HEK293 (cell line): ENCODE results near the gene MCEE.

Experiments
- GLIS2 ChIP-seq: fragments of 450-650 bp; formaldehyde crosslinking; IDR thresholded peaks from 2 replicates; pipeline ENCODE4 v1.5.1; 2016; ENCODE audit warnings: missing biosample characterization, missing genetic modification characterization
- KLF10 ChIP-seq: fragments of 450-650 bp; IDR thresholded peaks from 2 replicates; pipeline ENCODE4 v1.5.1; 2018; ENCODE audit warnings: missing biosample characterization, mild to moderate bottlenecking, missing genetic modification characterization
- KLF9 ChIP-seq: fragments of 450-650 bp; formaldehyde crosslinking; IDR thresholded peaks from 2 replicates; pipeline ENCODE4 v1.5.1; 2016; ENCODE audit warnings: missing biosample characterization, missing genetic modification characterization, low read depth
- PRDM1 ChIP-seq: fragments of 450-650 bp; formaldehyde crosslinking; IDR thresholded peaks from 2 replicates; pipeline ENCODE4; 2016; ENCODE audit warnings: missing biosample characterization, missing genetic modification characterization
- WT1 ChIP-seq: fragments of 450-650 bp; formaldehyde crosslinking; IDR thresholded peaks from 2 replicates; pipeline ENCODE4 v1.5.1; 2016; ENCODE audit warnings: missing biosample characterization, missing genetic modification characterization
- ZFHX2 ChIP-seq: fragments of 450-650 bp; formaldehyde crosslinking; conservative IDR thresholded peaks from 2 replicates; pipeline ENCODE4 v1.5.1; 2016; ENCODE audit warnings: missing biosample characterization, missing genetic modification characterization
- ZNF138 ChIP-seq: fragments of 450-650 bp; formaldehyde crosslinking; IDR thresholded peaks from 2 replicates; pipeline ENCODE4 v1.5.1; 2016; ENCODE audit warnings: missing biosample characterization, missing genetic modification characterization, borderline replicate concordance
- ZNF174 ChIP-seq: fragments of 450-650 bp; formaldehyde crosslinking; IDR thresholded peaks from 2 replicates; pipeline ENCODE4 v1.5.0; 2017; ENCODE audit warnings: missing biosample characterization, mild to moderate bottlenecking, missing genetic modification characterization
- ZNF24 ChIP-seq: fragments of 450-650 bp; formaldehyde crosslinking; IDR thresholded peaks from 2 replicates; pipeline ENCODE4 v1.5.1; 2016; ENCODE audit warnings: missing biosample characterization, missing genetic modification characterization
- ZNF335 ChIP-seq: fragments of 450-650 bp; formaldehyde crosslinking; conservative IDR thresholded peaks from 2 replicates; pipeline ENCODE4 v1.5.1; 2016; ENCODE audit warnings: missing biosample characterization, missing genetic modification characterization
- ZNF350 ChIP-seq: fragments of 450-650 bp; formaldehyde crosslinking; IDR thresholded peaks from 2 replicates; pipeline ENCODE4 v1.5.0; 2017; ENCODE audit warnings: missing biosample characterization, mild to moderate bottlenecking, missing genetic modification characterization
- ZNF404 ChIP-seq: fragments of 450-650 bp; formaldehyde crosslinking; IDR thresholded peaks from 2 replicates; pipeline ENCODE4 v1.5.1; 2017; ENCODE audit warnings: missing biosample characterization, missing genetic modification characterization
- ZNF776 ChIP-seq: fragments of 450-650 bp; formaldehyde crosslinking; IDR thresholded peaks from 2 replicates; pipeline ENCODE4 v1.5.0; 2017; ENCODE audit warnings: missing biosample characterization, missing genetic modification characterization, borderline replicate concordance
- ZNF792 ChIP-seq: fragments of 450-650 bp; formaldehyde crosslinking; IDR thresholded peaks from 2 replicates; pipeline ENCODE4 v1.5.1; 2016; ENCODE audit warnings: missing biosample characterization, missing genetic modification characterization
- TF ChIP-seq, protein P1 (sequence below): fragments of 450-650 bp; formaldehyde crosslinking; IDR thresholded peaks from 2 replicates; pipeline ENCODE4 v1.5.1; 2017; ENCODE audit warnings: missing biosample characterization, missing genetic modification characterization
- TF ChIP-seq, protein P2 (sequence below): fragments of 450-650 bp; formaldehyde crosslinking; conservative IDR thresholded peaks from 2 replicates; pipeline ENCODE4 v1.5.1; 2016; ENCODE audit warnings: low read depth, missing biosample characterization, missing genetic modification characterization
- TF ChIP-seq, protein P3 (sequence below): fragments of 450-650 bp; formaldehyde crosslinking; IDR thresholded peaks from 2 replicates; pipeline ENCODE4 v1.5.1; 2016; ENCODE audit warnings: missing biosample characterization, missing genetic modification characterization
- TF ChIP-seq, protein P4 (sequence below): fragments of 450-650 bp; formaldehyde crosslinking; IDR thresholded peaks from 2 replicates; pipeline ENCODE4 v1.5.1; 2016; ENCODE audit warnings: missing biosample characterization, missing genetic modification characterization
- TF ChIP-seq, protein P5 (sequence below): fragments of 450-650 bp; formaldehyde crosslinking; IDR thresholded peaks from 2 replicates; pipeline ENCODE4 v1.5.1; 2016; ENCODE audit warnings: missing biosample characterization, missing genetic modification characterization
- TF ChIP-seq, protein P6 (sequence below): fragments of 450-650 bp; formaldehyde crosslinking; IDR thresholded peaks from 2 replicates; pipeline ENCODE4 v1.5.1; 2016; ENCODE audit warnings: missing biosample characterization, missing genetic modification characterization

MCEE gene

DNA sequence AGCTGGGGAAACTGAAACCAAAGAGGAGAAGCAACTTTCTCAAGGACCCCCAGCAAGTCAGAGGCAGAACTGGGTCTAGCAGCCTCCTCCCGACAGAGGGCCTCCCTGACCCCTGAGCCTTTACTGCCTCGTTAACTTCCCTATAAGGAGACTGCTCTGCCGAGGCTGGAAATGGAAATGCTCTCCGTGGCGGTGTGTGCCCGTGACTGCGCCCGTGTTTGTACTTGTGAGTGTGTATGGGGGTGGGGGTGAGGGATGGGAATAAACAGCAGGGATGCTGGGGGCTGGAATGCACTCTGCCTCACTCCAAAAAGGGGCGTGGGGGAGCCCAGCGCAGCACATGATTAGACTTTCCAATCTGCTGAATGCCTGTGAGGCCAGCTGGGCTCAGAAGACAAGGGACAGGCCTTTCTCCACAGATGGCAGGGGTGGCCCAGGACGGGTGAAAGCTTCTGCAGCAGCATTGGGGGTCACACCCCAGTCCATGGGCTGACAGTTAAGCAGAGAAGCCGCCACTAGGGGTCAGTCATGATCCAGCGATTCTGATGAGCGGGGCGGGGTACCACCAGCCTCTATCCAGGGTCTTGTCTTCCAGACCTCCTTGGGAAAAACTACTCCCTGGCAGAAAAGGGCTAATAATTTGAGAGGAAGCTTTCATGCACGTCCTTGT lies 27.2 kb upstream of the MCEE start (continued):
- TF ChIP-seq ZNF350 = no peak
- TF ChIP-seq ZNF335 (tag by site-specific recombination) = peak; percentile 48
- peak; percentile 34; the same call in 1 of the 2 replicates for TF ChIP-seq KLF9 (tag by site-specific recombination)
- TF ChIP-seq, protein P1, sequence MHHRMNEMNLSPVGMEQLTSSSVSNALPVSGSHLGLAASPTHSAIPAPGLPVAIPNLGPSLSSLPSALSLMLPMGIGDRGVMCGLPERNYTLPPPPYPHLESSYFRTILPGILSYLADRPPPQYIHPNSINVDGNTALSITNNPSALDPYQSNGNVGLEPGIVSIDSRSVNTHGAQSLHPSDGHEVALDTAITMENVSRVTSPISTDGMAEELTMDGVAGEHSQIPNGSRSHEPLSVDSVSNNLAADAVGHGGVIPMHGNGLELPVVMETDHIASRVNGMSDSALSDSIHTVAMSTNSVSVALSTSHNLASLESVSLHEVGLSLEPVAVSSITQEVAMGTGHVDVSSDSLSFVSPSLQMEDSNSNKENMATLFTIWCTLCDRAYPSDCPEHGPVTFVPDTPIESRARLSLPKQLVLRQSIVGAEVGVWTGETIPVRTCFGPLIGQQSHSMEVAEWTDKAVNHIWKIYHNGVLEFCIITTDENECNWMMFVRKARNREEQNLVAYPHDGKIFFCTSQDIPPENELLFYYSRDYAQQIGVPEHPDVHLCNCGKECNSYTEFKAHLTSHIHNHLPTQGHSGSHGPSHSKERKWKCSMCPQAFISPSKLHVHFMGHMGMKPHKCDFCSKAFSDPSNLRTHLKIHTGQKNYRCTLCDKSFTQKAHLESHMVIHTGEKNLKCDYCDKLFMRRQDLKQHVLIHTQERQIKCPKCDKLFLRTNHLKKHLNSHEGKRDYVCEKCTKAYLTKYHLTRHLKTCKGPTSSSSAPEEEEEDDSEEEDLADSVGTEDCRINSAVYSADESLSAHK = no peak
- no peak for TF ChIP-seq KLF10 (tag by site-specific recombination)
- peak; percentile 36; the same call in 1 of the 2 replicates for TF ChIP-seq ZFHX2 (tag by site-specific recombination)
- no peak for TF ChIP-seq ZNF404 (tag by site-specific recombination)
- no peak for TF ChIP-seq ZNF174
- TF ChIP-seq WT1 (tag by site-specific recombination) = no peak
- no peak for TF ChIP-seq ZNF138
- TF ChIP-seq, protein P2, sequence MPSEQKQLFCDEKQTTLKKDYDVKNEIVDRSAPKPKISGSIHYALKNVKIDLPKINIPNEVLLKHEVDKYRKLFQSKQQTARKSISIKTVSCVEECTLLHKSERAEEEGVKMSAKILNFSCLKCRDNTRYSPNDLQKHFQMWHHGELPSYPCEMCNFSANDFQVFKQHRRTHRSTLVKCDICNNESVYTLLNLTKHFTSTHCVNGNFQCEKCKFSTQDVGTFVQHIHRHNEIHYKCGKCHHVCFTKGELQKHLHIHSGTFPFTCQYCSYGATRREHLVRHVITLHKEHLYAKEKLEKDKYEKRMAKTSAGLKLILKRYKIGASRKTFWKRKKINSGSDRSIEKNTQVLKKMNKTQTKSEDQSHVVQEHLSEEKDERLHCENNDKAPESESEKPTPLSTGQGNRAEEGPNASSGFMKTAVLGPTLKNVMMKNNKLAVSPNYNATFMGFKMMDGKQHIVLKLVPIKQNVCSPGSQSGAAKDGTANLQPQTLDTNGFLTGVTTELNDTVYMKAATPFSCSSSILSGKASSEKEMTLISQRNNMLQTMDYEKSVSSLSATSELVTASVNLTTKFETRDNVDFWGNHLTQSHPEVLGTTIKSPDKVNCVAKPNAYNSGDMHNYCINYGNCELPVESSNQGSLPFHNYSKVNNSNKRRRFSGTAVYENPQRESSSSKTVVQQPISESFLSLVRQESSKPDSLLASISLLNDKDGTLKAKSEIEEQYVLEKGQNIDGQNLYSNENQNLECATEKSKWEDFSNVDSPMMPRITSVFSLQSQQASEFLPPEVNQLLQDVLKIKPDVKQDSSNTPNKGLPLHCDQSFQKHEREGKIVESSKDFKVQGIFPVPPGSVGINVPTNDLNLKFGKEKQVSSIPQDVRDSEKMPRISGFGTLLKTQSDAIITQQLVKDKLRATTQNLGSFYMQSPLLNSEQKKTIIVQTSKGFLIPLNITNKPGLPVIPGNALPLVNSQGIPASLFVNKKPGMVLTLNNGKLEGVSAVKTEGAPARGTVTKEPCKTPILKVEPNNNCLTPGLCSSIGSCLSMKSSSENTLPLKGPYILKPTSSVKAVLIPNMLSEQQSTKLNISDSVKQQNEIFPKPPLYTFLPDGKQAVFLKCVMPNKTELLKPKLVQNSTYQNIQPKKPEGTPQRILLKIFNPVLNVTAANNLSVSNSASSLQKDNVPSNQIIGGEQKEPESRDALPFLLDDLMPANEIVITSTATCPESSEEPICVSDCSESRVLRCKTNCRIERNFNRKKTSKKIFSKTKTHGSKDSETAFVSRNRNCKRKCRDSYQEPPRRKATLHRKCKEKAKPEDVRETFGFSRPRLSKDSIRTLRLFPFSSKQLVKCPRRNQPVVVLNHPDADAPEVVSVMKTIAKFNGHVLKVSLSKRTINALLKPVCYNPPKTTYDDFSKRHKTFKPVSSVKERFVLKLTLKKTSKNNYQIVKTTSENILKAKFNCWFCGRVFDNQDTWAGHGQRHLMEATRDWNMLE (tag by site-specific recombination) = no peak
- TF ChIP-seq, protein P3, sequence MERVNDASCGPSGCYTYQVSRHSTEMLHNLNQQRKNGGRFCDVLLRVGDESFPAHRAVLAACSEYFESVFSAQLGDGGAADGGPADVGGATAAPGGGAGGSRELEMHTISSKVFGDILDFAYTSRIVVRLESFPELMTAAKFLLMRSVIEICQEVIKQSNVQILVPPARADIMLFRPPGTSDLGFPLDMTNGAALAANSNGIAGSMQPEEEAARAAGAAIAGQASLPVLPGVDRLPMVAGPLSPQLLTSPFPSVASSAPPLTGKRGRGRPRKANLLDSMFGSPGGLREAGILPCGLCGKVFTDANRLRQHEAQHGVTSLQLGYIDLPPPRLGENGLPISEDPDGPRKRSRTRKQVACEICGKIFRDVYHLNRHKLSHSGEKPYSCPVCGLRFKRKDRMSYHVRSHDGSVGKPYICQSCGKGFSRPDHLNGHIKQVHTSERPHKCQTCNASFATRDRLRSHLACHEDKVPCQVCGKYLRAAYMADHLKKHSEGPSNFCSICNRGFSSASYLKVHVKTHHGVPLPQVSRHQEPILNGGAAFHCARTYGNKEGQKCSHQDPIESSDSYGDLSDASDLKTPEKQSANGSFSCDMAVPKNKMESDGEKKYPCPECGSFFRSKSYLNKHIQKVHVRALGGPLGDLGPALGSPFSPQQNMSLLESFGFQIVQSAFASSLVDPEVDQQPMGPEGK (tag by site-specific recombination) = peak; percentile 57
- TF ChIP-seq ZNF24 = no peak
- TF ChIP-seq, protein P4, sequence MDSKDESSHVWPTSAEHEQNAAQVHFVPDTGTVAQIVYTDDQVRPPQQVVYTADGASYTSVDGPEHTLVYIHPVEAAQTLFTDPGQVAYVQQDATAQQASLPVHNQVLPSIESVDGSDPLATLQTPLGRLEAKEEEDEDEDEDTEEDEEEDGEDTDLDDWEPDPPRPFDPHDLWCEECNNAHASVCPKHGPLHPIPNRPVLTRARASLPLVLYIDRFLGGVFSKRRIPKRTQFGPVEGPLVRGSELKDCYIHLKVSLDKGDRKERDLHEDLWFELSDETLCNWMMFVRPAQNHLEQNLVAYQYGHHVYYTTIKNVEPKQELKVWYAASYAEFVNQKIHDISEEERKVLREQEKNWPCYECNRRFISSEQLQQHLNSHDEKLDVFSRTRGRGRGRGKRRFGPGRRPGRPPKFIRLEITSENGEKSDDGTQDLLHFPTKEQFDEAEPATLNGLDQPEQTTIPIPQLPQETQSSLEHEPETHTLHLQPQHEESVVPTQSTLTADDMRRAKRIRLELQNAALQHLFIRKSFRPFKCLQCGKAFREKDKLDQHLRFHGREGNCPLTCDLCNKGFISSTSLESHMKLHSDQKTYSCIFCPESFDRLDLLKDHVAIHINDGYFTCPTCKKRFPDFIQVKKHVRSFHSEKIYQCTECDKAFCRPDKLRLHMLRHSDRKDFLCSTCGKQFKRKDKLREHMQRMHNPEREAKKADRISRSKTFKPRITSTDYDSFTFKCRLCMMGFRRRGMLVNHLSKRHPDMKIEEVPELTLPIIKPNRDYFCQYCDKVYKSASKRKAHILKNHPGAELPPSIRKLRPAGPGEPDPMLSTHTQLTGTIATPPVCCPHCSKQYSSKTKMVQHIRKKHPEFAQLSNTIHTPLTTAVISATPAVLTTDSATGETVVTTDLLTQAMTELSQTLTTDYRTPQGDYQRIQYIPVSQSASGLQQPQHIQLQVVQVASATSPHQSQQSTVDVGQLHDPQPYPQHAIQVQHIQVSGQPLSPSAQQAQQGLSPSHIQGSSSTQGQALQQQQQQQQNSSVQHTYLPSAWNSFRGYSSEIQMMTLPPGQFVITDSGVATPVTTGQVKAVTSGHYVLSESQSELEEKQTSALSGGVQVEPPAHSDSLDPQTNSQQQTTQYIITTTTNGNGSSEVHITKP (tag by site-specific recombination) = peak; percentile 42
- TF ChIP-seq, protein P5, sequence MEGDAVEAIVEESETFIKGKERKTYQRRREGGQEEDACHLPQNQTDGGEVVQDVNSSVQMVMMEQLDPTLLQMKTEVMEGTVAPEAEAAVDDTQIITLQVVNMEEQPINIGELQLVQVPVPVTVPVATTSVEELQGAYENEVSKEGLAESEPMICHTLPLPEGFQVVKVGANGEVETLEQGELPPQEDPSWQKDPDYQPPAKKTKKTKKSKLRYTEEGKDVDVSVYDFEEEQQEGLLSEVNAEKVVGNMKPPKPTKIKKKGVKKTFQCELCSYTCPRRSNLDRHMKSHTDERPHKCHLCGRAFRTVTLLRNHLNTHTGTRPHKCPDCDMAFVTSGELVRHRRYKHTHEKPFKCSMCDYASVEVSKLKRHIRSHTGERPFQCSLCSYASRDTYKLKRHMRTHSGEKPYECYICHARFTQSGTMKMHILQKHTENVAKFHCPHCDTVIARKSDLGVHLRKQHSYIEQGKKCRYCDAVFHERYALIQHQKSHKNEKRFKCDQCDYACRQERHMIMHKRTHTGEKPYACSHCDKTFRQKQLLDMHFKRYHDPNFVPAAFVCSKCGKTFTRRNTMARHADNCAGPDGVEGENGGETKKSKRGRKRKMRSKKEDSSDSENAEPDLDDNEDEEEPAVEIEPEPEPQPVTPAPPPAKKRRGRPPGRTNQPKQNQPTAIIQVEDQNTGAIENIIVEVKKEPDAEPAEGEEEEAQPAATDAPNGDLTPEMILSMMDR (tag by site-specific recombination) = peak; percentile 75
- TF ChIP-seq PRDM1 = no peak
- TF ChIP-seq ZNF776 = no peak
- peak; percentile 51 for TF ChIP-seq GLIS2 (tag by site-specific recombination)
- TF ChIP-seq, protein P6, sequence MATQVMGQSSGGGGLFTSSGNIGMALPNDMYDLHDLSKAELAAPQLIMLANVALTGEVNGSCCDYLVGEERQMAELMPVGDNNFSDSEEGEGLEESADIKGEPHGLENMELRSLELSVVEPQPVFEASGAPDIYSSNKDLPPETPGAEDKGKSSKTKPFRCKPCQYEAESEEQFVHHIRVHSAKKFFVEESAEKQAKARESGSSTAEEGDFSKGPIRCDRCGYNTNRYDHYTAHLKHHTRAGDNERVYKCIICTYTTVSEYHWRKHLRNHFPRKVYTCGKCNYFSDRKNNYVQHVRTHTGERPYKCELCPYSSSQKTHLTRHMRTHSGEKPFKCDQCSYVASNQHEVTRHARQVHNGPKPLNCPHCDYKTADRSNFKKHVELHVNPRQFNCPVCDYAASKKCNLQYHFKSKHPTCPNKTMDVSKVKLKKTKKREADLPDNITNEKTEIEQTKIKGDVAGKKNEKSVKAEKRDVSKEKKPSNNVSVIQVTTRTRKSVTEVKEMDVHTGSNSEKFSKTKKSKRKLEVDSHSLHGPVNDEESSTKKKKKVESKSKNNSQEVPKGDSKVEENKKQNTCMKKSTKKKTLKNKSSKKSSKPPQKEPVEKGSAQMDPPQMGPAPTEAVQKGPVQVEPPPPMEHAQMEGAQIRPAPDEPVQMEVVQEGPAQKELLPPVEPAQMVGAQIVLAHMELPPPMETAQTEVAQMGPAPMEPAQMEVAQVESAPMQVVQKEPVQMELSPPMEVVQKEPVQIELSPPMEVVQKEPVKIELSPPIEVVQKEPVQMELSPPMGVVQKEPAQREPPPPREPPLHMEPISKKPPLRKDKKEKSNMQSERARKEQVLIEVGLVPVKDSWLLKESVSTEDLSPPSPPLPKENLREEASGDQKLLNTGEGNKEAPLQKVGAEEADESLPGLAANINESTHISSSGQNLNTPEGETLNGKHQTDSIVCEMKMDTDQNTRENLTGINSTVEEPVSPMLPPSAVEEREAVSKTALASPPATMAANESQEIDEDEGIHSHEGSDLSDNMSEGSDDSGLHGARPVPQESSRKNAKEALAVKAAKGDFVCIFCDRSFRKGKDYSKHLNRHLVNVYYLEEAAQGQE (tag by site-specific recombination) = peak; percentile 80
- no peak for TF ChIP-seq ZNF792 (tag by site-specific recombination)
